ENCODE measurements around the gene ERP27.

The ERP27 gene

DNA sequence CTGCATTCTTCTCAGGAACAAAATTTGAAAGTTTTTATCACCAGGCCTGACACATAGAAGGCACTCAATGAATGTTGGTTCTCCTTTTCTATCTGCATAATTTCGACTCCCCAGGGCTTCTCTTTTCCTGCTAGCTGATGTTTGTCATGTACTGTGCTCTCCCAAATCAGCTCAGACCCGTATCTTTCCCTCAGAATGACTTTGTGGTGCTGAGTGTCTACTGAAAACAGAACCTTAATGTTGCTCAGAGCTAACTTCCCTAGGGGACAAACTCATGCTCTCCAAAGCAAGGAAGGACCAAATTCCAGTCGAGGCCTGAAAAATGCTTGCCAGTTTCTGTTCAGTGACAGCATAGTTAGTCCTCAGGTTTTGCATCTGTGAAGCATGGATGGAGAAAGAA, 21.1 kb upstream of the ERP27 start:
- DNase-seq = no peak

DNA sequence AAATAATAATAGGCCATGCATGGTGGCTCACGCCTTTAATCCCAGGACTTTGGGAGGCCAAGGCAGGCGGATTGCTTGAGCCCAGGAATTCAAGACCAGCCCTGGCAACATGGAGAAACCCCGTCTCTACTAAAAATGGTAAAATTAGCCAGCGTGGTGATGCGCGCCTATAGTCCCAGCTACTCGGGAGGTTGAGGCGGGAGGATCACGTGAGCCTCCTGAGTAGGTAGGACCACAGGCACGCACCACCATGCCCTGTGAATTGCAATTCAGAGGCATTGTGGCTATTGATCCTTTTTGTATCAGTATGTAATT, 20.7 kb upstream of the ERP27 start:
- DNase-seq = peak in 1 of 2 experiments; percentile 55

DNA sequence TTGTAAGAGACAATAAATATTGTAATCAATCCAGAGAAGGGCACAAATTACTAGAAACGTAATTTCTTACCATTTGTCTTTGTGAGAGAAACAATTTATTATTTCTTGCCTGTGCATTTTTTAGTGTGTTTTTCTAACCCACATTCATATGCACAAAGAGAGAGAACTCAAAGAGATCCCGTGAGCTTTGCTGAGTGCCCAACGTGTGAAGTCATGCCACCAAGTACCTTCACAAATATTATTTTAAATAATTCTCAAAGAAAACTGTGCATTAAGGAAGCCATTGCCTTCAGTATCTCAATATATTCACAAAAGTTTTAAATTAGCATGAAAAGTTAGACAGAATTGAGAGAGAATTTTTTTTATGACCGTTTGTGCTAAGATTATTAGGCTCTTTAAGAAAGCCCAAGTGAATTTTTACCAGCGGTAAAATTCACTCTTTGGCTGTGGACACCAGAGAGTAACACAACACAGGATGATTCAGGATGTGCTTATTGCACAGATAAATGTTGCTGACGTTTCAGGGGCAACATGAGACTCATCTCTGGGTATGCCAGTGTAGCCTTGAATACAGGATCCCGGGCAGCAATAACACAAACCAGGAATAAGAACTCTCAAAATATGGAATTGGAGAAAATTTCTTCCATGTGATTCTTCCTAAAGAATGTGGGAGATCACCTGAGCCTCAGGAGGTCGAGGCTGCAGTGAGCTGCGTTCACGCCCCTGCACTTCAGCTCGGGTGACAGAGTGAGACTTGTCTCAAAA, 20.2 kb upstream of the ERP27 start:
- DNase-seq = no peak

DNA sequence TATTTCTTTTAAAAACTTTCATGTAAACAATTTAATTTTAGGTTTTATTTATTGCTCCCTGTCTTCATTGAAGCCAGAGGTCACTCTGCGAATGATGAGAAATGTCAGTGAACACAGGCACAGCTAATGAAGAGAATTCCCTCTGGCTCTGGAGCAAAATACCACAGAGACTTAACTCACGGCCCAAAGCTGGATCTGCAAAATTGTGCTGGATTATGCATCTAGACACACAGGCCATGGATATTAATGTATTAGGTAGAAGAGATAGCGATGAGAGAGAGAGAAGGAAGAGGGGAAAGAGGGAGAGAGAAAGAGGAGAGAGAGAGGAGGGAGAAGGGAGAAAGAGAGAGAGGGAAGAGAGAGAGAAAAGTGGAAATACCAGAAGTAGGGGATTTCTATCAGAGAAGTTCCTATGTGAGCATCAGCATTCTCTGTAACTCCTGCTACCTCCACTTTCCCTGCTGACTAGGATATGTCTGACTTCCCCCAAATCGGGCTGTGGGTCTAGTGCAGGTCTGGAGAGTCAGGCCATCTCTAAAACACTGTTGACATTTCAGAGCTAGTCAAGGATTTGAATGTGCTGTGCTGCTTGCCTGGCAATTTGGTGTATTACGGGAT, 19.3 kb upstream of the ERP27 start:
- DNase-seq = peak in 1 of 2 experiments; percentile 34

DNA sequence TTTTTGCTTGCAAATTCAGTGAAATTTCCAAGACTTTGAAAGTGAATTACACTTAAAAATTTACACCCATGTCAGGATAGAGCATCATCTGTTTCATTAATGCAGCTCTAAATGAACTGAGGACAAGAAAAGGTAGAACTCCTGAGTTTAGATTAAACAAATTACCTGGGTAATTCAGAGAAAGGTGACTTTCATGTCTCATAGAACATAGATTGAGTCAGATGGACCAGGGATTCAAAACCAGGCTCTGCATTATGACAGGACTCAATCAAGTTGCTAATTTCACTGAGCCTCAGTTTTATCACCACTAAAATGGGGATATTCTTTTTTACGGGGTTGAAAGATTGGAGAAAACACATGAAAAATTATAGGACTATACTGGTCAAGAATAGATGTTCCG, 18.6 kb upstream of the ERP27 start:
- DNase-seq = no peak

DNA sequence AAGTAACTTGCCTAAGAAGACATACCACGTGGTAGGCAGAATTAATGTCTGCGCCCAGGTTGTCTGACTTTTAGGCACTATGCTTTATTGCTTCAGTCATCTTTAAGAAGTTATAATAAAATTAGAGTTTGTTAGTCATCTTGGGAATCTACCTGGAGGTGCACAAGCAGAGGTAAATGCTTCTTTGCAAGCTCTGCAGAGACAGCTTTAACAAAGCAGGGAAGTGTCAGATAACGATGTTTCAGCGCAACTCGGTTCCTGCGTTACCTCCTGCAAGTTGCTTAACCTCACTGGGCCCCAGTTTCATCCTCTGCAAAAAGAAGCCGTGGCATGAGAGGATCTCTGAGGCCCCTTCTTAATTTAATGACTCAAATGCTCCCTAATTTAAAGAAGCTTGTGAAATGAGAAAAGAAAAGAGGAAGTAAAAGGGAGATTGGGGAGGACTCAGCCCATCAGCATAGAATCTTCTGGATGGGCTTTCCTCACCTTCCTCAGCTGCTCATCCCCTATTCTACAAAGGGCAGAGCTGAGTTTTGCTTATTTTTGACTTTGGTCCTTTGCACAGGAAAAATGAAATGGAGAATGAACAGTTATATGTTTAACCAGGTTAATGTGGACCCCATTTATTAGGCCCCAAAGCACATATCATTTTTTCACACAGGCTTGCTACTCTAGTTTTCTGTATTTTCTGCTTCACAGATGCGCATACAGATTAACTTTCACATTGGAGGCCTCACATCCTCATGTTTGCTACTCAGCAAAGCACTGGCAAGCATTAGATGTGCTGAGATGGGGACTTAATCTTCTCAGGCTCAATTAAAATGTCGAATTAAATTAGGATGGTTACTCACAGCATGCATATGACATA, 17.9 kb upstream of the ERP27 start:
- peak; percentile 47 to 60 for DNase-seq

DNA sequence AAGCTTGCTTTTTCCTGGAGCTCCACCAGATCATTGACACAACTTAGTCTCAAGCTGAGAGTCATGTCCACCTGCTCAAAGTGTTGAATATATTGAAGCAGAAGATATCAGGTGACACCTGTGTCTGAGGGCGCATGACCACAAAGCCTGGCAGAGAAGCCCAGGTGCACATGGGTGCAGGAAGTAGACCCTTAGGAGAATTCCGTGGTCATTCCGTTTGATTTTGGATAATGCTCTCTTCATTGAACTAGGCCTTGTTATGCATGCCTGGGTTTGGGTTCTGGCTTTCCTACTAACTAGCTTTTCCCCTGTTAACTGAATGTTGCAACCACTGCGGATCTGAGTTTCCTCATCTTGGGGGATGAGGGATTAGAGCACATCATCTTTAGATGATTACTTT, 15.9 kb upstream of the ERP27 start:
- DNase-seq = peak; percentile 37

DNA sequence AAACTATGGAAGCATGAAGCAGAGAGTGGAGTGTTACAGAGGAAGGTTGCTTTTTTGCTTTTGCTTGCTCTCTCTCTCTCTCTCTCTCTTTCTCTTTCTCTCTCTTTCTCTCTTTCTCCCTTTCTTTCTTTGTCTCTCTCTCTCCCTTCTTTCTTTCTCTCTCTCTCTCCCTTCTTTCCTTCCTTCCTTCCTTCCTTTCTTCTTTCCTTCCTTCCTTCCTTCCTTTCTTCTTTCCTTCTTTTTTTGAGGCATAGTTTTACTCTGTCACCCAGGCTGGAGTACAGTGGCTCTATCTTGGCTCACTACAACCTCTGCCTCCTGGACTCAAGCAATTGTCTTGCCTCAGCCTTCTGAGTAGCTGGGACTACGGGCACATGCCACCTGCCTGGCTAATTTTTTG, 15.4 kb upstream of the ERP27 start:
- no peak for DNase-seq

DNA sequence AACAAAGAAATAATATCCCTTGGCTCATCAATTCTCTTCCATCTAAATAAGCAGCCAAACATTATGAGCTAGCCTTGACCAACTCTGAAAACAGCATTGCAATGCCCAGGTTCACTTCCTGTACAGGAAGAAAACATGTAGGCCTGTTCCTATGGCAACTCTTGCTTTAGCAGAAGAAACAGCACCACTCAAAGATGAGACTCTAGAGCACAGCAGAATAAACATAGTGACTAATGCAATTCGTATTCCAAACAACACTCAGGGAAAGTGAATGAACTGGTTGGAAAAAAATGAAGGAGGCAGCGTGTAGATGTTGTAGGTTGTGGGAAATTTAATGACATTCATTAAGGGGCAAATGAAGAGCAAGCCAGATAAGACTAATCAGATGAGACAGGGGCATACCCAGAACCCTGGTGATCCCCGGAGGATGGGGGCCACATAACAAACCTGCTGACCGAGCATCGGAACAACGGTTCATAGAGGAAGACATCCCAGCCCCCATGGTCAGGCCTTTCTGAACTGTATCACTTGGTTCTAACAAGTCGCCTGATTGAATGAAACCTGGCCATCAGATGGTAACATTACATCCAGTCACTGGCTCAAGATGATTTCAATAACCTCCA, 14.1 kb upstream of the ERP27 start:
- DNase-seq = peak; percentile 47 to 48

DNA sequence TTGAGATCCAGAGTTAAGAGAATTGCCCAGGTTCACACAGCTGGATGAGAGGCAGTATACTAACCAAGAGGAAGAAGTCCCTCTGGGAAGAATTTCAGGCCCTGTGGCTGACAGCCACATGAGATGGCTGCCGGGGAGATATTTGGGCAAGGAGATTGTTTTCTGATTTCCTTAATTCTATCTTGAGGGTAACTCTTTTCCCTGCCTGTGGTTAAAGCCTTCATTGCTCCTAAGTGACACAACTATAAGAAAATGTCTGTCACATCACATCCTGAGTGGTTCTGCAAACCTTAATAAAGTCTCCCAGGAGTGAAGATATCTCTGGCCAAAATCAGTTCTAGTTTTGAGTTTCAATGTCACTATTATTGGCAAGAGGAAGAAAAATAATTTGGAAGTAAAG, 13.5 kb upstream of the ERP27 start:
- no peak for DNase-seq

DNA sequence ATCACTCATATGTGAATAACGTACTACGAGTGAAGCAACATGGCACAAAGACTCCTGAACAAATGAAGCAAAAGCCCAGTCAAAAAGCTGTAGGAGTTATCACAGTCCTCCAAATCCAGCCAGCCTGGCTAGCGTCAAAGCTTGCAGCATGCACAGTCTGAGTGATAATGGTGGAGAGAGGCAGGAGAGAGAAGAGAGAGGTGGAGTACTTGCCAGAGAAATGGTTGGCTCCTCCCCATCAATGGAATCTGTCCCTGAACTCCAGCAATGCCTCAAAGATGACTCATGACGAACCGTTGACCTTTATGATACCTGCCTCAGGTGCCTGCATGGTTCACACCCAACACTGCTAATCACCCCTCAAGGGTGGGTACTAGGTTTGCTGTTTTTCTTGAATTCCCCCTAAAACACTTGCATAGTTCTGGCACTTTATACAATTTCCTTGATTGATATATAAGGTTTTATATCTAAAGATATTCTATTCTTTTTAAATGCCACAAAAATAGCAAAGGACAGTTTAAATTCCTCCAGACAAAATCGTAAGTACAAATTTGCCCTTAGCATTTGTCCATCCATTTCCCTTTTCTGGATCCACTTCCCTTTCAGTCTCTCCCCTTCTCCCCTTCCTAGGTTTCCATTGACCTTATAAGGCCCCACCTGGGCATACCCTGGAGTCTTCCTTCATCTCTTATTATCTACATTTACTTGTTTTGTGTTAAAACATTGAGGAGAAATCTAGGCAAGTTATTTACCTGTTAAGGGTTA, 12.8 kb upstream of the ERP27 start:
- DNase-seq = peak; percentile 33 to 34

DNA sequence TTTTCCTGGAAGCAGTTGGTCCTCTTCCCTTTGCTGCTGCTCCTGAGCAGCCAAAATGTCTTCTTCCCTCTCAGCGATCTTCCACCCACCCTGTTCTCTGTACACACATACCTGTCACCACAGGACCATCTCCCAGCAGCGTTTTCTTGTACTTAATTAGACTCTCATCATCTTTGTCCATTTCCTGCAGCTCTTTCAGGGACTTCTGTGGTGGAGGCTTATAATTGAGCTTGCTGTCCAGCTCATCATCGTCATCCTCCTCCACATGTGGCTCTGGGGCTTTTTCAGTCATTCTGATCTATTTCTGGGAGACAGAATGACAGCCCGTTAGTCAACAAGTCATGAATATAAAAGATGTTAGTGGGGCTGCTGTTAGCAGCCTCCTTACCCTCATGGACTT, 12.1 kb upstream of the ERP27 start:
- peak; percentile 51 to 59 for DNase-seq

DNA sequence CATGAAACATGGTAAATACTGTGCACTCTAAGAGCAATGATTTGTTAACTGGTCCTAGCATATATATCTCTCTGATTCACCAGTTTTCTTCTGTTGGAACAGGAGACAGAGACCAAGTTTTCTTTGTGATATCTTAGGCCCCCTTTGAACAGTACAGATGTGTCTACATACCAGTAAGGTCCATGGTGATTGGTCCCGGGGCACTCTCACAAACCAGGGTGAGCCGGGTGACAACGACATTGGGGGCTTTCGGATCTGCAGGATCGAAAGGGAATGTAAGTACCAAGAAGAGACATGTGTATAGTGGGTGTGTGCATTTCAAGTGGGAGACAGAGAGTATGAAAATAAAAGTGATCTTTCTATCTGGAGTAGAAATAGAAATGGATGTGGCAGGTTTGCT, 11.3 kb upstream of the ERP27 start:
- DNase-seq = peak; percentile 46 to 51

DNA sequence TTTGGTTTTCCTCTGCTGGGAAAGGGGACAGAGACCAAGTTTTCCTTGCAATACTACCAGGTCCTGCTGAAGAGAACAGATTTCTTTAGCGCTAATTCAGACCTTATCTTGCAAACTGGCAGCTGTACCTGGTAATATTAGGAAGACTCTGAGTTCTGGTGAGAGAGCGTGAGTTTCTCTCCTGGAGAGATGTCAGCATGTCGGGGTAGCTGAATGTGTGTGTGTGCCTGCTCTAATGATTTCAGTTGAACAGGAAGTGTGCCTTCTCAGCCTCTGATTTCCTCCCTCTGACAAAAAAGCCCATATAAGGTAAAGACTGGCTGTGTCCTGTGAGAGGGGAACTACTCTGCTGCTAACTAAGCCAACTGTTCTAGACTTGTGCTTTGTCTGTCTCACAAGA, 10.3 kb upstream of the ERP27 start:
- peak; percentile 36 to 51 for DNase-seq

DNA sequence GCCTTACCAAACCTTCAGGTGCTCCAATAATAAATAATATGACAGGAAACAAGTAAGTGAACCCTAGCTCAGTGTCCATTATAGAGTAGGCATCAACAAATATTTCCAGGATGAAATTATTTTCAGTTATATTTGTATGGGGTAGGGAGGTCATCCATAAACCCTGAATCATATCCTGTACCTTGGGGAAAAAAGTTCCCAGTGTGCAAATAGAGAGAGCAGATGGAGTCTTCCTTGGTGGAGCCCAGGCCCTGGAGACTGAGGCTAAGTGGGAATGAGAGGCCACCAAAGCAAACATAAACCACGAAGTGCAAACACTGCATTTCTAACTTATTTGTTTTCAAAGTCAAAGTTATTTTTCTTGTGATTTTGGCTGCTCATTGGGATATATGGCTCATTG, 8.5 kb upstream of the ERP27 start:
- DNase-seq = no peak

DNA sequence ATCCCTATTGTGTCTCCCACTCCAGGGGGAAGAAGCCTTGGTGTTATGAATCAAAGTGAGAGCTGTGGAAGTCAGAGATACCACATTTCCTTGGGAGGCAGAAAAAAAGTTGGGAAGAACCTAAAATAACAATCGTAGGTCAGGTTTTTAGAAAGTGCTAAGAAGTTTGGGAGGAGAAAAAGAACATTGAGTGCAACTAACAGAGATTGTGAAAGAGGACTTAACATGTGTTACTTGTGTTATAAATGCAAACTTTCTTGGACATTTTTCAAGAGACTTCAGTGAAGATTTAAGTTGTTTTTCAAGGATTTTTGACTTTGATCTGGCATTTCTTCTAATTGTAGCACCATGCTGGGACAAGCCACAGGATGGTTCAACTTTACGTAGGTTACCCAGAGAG, 7.8 kb upstream of the ERP27 start:
- no peak for DNase-seq

DNA sequence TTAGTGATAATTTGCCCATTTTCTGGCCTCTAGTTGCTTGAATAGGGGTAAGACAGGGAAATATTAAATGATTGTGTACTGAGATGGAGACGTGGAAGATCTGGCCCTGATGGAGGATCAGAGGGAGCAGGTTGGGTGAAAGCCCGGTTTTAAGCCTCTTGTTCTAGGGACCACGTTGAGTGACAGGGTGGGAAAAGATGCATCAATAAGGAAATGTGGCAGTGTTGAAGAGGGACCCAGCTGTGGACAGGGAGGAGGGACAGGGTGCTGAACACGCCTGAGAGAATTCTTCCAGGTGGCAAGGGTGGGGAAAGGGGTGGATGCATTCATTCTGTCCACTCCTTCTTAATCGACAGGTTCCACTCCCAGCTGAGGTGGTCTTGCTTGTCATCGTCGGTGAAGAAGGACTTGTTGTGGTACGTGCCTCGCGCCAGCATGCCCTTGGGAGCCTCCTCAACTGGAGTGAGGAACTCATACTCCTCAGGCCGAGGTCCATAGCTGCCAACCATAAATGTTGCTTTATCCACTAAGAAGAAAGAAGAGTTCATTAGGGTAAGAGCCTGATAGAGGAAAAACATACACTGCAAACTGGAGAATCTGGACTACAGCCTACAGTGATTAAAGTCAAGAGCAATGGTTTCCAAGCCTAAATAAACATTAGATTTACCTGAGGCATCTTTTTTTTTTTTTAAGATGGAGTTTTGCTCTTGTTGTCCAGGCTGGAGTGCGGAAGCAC, 4.0 kb upstream of the ERP27 start:
- no peak for DNase-seq

DNA sequence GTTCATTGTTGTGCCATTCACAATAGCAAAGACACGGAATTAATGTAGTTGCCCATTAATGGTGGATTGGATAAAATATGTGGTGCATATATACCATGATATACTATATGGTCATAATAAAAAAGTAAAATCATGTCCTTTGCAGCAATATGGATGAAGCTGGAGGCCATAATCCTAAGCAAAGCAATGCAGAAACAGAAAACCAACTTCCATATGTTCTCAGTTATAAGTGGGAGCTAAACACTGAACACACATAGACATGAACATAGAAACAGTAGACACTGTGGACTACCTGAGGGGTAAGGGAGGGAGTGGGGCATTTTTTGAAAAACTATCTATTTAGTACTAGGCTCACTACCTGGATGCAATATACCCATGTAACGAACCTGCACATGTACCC, 3.0 kb upstream of the ERP27 start:
- DNase-seq = no peak

DNA sequence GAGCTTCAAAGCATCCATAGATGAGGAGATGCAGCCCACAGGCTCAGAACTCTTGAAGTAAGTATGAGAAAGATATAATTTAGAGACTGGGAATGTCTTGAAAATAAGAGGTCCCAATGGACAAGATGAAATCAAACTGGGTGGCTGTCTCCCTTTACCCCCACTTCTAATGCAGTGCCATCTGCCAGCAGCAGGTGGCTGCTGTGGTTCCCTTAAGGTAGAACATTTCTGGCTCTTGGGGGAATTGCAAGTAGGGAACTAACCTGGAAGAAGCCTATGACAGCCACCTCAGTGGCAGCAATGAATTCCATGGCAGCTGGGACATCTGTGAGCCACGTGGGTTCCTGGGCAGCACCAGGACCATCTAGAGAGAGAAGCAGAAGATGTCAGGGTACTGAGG, 648 bp downstream of the ERP27 start:
- no peak for DNase-seq

DNA sequence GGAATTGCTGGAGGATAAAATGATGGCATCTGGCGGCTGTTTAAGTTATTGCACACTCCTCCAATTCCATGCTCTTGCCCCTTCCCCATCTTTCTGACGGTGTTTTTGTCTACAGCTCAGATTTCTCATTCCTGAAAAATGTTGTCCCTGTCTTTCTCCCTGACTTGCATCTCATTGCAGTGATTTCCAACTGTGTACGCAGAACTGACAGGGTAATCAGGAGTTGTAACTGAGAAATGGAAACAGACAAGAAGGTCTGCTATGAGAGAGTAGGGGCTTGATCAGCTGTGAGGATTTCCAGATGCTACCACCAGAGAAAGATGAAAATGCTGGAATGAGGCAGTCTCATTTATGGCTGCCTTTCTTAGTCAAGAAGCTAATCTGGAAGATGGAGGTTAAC, 1.3 kb downstream of the ERP27 start:
- DNase-seq = no peak

DNA sequence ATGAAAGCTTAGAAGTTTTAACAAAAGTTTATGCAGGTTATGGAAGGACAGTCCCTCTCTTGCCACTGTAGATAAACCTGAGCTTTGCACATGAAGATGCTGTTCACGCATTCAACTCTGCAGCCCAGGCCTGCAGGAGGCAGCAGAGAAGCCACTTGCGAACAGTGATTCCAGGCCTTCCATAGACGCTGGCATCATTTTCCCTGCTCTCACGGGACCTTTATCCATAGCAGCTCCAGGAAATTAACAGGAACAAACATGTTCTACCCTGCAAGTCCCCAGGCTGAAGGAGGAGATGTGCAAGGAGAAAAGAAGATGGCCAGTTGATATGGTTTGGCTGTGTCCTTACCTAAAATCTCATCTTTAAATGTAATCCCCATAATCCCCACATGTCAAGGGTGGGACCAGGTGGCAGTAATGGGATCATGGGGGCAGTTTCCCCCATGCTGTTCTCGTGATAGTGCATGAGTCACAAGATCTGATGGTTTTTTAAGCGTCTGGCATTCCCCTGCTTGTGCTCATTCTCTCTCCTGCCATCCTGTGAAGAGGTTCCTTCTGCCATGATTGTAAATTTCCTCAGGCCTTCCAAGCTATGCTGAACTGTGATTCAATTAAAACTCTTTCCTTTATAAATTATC, 2.0 kb downstream of the ERP27 start:
- no peak for DNase-seq

DNA sequence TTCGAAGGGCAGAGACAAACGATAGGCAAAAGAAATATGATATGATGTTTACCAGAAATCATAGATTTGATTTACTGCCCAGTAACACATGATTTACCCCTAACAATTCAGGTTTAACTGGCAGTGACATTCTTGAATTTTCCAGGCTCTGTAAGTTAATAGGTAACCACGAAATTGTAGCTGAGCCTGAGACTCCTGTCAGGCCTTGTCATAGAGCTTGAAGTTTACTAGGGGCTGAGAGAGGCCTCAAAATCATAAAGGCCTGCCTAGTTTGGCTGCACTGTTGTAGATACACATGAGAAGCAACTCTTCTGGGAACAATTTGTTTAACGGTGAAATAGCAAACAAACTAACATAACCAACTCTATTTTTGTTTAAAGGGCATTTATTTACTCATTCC, 3.3 kb downstream of the ERP27 start:
- no peak for DNase-seq

All from activated T-cell treated with anti-CD3 and anti-CD28 coated beads, Interleukin-2, amount 50 U/mL, for 48 hours (primary cell).